ENCODE results near the gene DNER.

The DNER gene

DNA sequence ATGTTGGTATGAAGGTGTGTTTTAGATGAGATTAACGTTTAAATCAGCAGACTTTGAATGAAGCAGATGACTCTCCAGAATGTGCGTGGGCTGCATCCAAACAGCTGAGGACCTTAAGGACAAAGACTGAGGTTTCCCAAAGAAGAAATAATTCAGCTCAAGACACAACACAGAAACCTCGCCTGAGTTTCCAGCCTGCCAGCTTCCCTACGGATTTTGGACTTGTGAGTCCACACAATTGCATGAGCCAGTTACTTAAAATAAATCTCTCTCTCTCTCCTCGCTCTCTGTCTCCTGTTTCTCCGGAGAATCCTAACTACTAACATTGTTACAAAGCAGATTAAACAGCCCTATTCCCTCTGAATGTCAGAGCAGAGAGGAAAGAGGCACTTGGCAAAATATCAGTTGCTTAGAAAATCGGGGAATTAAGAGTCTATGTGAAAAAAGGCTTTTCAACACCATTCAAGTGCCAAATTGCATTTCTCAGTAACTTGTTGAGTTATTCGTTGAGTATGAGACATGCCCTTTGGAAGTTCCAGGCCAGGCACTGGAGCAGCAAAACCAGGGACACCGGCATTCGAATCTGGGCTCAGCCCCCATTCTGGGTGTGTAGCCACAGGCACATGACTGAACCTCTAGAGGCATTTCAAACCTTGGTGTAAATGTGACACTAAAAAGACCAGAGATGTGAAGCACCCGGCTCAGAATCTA, 268.7 kb downstream of the DNER start:
- H3K27ac ChIP-seq (ENCODE audit: low read length), result no peak overlapping the region
- no peak overlapping the region for H3K4me3 ChIP-seq (ENCODE audit: low read length)
- no peaks in the 10 kb centered on the region for H3K36me3 ChIP-seq (ENCODE audit: control insufficient read depth, insufficient read depth, low read length)
- DNase-seq (ENCODE audit: low read depth, low spot score), result no peak
- peaks cover 2% of the 10 kb centered on the region; the same call in 1 of the 2 replicates for H3K9me3 ChIP-seq (ENCODE audit: control insufficient read depth, insufficient read depth, low read length)
- H3K27me3 ChIP-seq (ENCODE audit: control insufficient read depth, insufficient read depth, low read length), result no peaks in the 10 kb centered on the region
- no CpG with 5 or more reads among the region's 11 CpGs for WGBS (ENCODE audit: insufficient coverage, insufficient read length)
- peaks cover 2% of the 10 kb centered on the region; the same call in 1 of the 2 replicates for H3K4me1 ChIP-seq (ENCODE audit: control insufficient read depth, insufficient read depth, low read length)

DNA sequence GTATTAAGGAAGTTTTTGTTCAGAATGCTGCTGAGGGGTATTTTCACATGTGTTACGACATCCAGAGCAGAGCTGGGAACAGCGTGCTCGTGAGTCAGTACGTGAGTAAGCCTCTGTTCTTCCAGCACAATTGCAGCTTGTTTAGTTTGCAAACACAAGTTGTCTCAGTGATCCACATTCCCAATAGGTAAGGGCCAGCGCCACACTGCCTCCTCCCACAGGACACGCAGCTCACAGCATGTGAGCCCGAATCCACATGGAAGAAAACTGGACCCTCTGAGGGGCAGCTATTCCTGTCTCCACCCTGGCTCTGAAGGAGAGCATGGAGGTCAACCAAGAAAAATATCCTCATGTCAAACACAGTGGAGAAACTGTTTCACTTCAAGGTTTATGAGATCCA, 269.3 kb downstream of the DNER start:
- Histone ChIP-seq H3K4me1 (ENCODE audit: control insufficient read depth, insufficient read depth, low read length) (peaks cover 2% of the 10 kb centered on the region; the same call in 1 of the 2 replicates), H3K27ac (ENCODE audit: low read length) (no peak overlapping the region), H3K27me3 (ENCODE audit: control insufficient read depth, insufficient read depth, low read length) (no peaks in the 10 kb centered on the region), H3K9me3 (ENCODE audit: control insufficient read depth, insufficient read depth, low read length) (peaks cover 2% of the 10 kb centered on the region; the same call in 1 of the 2 replicates), H3K4me3 (ENCODE audit: low read length) (no peak overlapping the region), H3K36me3 (ENCODE audit: control insufficient read depth, insufficient read depth, low read length) (no peaks in the 10 kb centered on the region)
- no peak for DNase-seq (ENCODE audit: low read depth, low spot score)
- WGBS (ENCODE audit: insufficient coverage, insufficient read length), result no CpG with 5 or more reads among the region's 7 CpGs

DNA sequence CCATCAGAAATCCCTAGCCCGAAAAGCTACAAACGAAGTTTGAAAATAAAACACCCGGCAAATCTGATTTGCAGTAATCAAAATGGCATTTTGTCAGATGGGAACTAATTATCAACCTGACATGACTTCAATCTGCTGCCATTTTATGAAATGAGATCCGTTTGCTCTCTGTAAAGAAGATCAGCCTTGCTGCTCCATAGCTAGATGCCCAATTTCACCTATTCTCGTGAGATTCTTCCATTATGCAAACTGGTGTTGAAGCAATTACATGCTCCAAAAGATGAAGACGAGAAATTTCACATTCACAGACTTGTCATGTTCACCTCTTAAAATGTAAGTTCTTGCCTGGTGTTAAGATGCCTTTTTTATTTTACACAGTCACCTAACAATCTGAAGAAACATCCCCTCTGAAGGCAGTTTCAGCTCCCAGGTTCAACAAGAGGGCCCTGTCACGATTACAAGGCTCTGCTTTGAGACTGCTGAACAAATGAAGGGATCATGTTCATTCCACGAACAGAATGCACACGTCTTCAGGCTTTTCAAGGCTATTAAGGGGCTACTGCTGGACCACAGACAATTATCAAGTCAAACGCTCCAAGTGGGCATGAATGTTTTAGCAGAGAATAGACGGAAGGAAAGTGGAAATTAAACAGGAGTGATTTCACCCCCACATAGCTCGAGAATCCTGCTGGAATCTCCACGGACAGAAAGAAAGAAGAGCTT, 270.6 kb downstream of the DNER start:
- DNase-seq (ENCODE audit: low read depth, low spot score), result no peak
- WGBS (ENCODE audit: insufficient coverage, insufficient read length), result no CpG with 5 or more reads among the region's 13 CpGs
- no peaks in the 10 kb centered on the region for H3K27me3 ChIP-seq (ENCODE audit: control insufficient read depth, insufficient read depth, low read length)

DNA sequence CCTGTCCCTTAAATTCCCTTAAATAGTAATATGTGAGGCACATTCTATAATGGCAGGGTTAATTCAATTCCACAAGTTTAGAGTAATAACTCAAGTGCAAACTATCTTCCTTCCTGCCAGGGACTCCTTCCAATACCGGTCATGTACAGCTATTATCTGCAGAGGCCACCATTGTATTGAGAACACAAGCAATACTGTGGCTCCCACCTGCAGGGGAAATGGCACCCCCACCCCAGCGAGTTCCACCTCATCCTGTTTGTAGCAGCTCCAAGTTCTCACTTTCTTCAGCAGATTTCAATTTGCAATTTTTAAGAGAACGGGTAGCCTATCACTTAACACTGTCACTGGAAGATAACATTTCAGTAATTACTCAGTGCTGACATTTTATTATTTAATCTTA, 271.2 kb downstream of the DNER start:
- WGBS (ENCODE audit: insufficient coverage, insufficient read length), result no CpG with 5 or more reads among the region's 3 CpGs
- Histone ChIP-seq H3K36me3 (ENCODE audit: control insufficient read depth, insufficient read depth, low read length) (no peaks in the 10 kb centered on the region), H3K27ac (ENCODE audit: low read length) (no peak overlapping the region), H3K9me3 (ENCODE audit: control insufficient read depth, insufficient read depth, low read length) (peaks cover 2% of the 10 kb centered on the region; the same call in 1 of the 2 replicates), H3K27me3 (ENCODE audit: control insufficient read depth, insufficient read depth, low read length) (no peaks in the 10 kb centered on the region), H3K4me3 (ENCODE audit: low read length) (no peak overlapping the region), H3K4me1 (ENCODE audit: control insufficient read depth, insufficient read depth, low read length) (peaks cover 2% of the 10 kb centered on the region; the same call in 1 of the 2 replicates)
- DNase-seq (ENCODE audit: low read depth, low spot score), result no peak

More for the DNA sequence above, 270.6 kb downstream of the DNER start:
- H3K4me3 ChIP-seq (ENCODE audit: low read length), result no peak overlapping the region
- peaks cover 2% of the 10 kb centered on the region; the same call in 1 of the 2 replicates for H3K4me1 ChIP-seq (ENCODE audit: control insufficient read depth, insufficient read depth, low read length)
- H3K36me3 ChIP-seq (ENCODE audit: control insufficient read depth, insufficient read depth, low read length), result no peaks in the 10 kb centered on the region
- H3K27ac ChIP-seq (ENCODE audit: low read length), result no peak overlapping the region
- H3K9me3 ChIP-seq (ENCODE audit: control insufficient read depth, insufficient read depth, low read length), result peaks cover 2% of the 10 kb centered on the region; the same call in 1 of the 2 replicates

DNA sequence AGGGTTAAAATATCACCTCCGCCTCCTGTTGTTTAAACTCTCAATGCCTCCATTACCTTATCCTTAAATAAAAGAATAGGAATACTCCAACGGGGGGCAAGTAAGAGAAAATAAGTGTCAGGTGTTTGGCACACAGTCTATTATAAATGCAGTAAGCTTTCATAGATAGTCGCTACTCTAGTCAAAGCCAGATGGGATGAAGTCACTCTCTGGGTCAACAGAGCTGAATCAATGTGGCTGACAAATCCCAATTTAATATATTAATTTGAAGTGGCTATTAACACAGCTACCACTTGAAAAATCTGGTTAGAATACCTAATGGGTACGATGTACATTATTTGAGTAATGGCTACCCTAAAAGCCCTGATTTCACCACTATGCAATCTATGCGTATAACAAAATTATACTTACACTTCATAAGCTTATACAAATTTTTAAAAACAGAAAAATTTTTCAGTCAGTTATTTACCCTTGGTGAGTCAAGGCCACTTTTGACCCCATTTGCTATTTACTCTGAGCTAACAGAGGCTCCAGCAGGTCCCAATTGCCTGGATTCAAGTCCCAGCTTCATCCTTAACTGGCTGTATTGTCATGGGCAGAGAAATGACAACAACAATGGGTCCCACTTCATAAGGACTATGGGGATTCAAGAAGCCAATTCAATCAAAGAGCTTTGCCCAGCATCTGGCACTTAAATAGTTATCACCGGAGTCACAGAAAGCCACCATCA, 275.8 kb downstream of the DNER start:
- WGBS (ENCODE audit: insufficient coverage, insufficient read length), result no CpG with 5 or more reads among the region's 6 CpGs
- no peaks in the 10 kb centered on the region for H3K27me3 ChIP-seq (ENCODE audit: control insufficient read depth, insufficient read depth, low read length)

DNA sequence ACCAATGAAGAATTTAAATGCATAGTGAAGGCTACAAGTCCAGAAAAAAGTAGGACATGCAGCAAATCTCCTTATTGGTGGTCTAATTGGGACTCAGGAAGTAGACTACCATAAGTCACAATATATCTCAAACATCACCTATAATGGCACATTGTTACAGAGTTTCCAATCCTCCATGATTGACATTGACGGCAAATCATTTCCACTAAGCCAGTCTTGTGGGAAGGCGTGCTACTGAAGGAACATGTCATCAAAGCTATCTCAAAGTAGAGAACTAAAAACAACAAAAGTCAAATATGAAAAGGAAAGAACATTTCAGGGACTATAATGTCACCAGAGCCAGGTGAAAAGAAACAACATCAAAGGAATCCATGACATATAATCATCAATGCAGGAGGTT, 276.9 kb downstream of the DNER start:
- no peaks in the 10 kb centered on the region for H3K27me3 ChIP-seq (ENCODE audit: control insufficient read depth, insufficient read depth, low read length)
- no peaks in the 10 kb centered on the region for H3K4me1 ChIP-seq (ENCODE audit: control insufficient read depth, insufficient read depth, low read length)
- no CpG with 5 or more reads among the region's 2 CpGs for WGBS (ENCODE audit: insufficient coverage, insufficient read length)

More for the DNA sequence above, 275.8 kb downstream of the DNER start:
- no peak for DNase-seq (ENCODE audit: low read depth, low spot score)
- Histone ChIP-seq H3K4me3 (ENCODE audit: low read length) (no peak overlapping the region), H3K4me1 (ENCODE audit: control insufficient read depth, insufficient read depth, low read length) (no peaks in the 10 kb centered on the region), H3K27ac (ENCODE audit: low read length) (no peak overlapping the region), H3K36me3 (ENCODE audit: control insufficient read depth, insufficient read depth, low read length) (no peaks in the 10 kb centered on the region), H3K9me3 (ENCODE audit: control insufficient read depth, insufficient read depth, low read length) (no peaks in the 10 kb centered on the region)

DNA sequence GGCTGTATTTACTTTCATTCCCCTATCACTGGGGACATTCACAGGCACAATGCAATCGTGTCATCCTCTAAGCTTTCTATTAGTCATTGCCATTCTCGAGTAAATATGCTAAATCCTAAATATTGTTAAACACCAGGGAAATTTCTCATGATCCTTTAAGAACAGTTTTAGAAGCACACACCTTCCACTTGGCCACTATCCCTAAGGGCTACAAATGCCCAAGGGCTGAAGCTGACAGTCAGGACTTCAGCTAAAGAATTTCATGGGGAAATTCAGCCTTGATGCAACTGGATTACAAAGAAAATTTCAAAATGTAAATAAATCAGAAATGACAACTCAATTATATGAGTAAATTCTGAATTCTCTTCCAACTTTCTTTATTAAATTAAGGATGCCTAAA, 280.2 kb downstream of the DNER start:
- H3K36me3 ChIP-seq (ENCODE audit: control insufficient read depth, insufficient read depth, low read length), result no peaks in the 10 kb centered on the region
- no peak overlapping the region for H3K27ac ChIP-seq (ENCODE audit: low read length)
- DNase-seq (ENCODE audit: low read depth, low spot score), result no peak
- no peaks in the 10 kb centered on the region for H3K4me1 ChIP-seq (ENCODE audit: control insufficient read depth, insufficient read depth, low read length)
- H3K9me3 ChIP-seq (ENCODE audit: control insufficient read depth, insufficient read depth, low read length), result no peaks in the 10 kb centered on the region
- WGBS (ENCODE audit: insufficient coverage, insufficient read length), result no CpG with 5 or more reads among the region's 2 CpGs
- no peak overlapping the region for H3K4me3 ChIP-seq (ENCODE audit: low read length)
- no peaks in the 10 kb centered on the region for H3K27me3 ChIP-seq (ENCODE audit: control insufficient read depth, insufficient read depth, low read length)

More for the DNA sequence above, 276.9 kb downstream of the DNER start:
- H3K36me3 ChIP-seq (ENCODE audit: control insufficient read depth, insufficient read depth, low read length), result no peaks in the 10 kb centered on the region
- no peak overlapping the region for H3K4me3 ChIP-seq (ENCODE audit: low read length)
- no peak overlapping the region for H3K27ac ChIP-seq (ENCODE audit: low read length)
- DNase-seq (ENCODE audit: low read depth, low spot score), result no peak
- H3K9me3 ChIP-seq (ENCODE audit: control insufficient read depth, insufficient read depth, low read length), result no peaks in the 10 kb centered on the region

DNA sequence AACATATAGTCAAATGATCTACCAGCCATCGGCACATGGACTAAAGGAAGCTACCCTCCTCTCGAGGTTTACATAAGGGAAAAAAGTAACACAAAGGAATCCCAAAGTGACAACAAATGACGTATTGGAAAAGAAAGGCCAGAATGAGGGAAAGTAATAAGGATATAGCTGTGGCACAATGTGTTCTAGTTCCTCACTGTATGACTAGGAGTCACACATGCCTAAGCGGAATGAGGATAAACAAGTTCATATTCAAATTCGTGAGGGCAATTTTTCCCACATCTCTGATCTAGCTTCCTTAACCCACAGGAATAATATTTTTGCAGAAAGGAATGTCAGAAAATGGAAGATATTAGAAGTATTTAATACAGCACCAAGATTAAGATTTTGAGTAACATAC, 281.0 kb downstream of the DNER start:
- WGBS (ENCODE audit: insufficient coverage, insufficient read length), result no CpG with 5 or more reads among the region's 5 CpGs

DNA sequence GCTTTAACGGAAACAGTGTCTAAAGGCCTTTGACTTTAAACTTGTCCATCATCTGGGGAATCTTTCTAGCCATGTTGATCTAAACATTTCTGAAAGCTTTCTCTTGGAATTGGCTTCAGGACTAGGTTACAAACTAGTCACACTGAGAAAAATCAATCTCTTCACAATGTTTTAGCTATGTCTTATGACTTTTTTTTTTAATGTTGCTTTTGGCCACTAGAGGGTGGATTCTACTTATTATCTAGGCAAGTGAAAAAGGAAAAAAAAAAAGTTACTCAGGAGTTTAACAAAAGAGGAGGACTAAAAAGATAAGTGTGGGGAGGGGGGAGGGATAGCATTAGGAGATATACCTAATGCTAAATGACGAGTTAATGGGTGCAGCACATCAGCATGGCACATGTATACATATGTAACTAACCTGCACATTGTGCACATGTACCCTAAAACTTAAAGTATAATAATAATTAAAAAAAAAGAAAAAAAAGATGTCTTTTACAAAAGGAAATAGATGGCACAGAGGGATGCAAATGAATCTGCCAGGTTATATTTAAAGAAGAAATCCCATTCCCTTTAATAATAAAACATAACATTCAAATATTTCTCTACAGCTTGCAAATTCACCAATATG, 282.9 kb downstream of the DNER start:
- Histone ChIP-seq H3K27me3 (ENCODE audit: control insufficient read depth, insufficient read depth, low read length) (no peaks in the 10 kb centered on the region), H3K36me3 (ENCODE audit: control insufficient read depth, insufficient read depth, low read length) (no peaks in the 10 kb centered on the region), H3K9me3 (ENCODE audit: control insufficient read depth, insufficient read depth, low read length) (no peaks in the 10 kb centered on the region), H3K4me3 (ENCODE audit: low read length) (no peak overlapping the region), H3K27ac (ENCODE audit: low read length) (no peak overlapping the region), H3K4me1 (ENCODE audit: control insufficient read depth, insufficient read depth, low read length) (no peaks in the 10 kb centered on the region)
- no peak for DNase-seq (ENCODE audit: low read depth, low spot score)
- no CpG with 5 or more reads among the region's 2 CpGs for WGBS (ENCODE audit: insufficient coverage, insufficient read length)

More for the DNA sequence above, 281.0 kb downstream of the DNER start:
- Histone ChIP-seq H3K36me3 (ENCODE audit: control insufficient read depth, insufficient read depth, low read length) (no peaks in the 10 kb centered on the region), H3K27ac (ENCODE audit: low read length) (no peak overlapping the region), H3K27me3 (ENCODE audit: control insufficient read depth, insufficient read depth, low read length) (no peaks in the 10 kb centered on the region), H3K9me3 (ENCODE audit: control insufficient read depth, insufficient read depth, low read length) (no peaks in the 10 kb centered on the region), H3K4me3 (ENCODE audit: low read length) (no peak overlapping the region), H3K4me1 (ENCODE audit: control insufficient read depth, insufficient read depth, low read length) (no peaks in the 10 kb centered on the region)
- DNase-seq (ENCODE audit: low read depth, low spot score), result no peak

DNA sequence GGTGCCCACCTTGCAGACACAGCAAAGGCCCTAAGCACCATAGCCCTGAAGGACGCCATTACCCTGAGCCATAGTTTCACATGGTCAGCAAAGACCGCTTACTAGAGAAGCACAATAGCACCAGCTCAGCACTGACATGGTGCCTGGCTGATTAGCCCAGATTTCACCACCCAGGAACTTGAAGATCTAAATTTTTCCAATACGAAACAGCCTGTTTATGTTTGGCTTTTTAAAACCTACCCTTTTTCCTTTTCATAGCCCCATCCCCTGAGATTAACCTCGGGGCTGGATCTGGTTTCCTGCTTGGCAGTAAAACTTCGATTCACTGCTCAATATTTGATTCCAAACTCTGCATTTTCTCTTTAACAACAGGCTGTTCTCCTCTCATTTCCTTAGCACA, 284.8 kb downstream of the DNER start:
- Histone ChIP-seq H3K9me3 (ENCODE audit: control insufficient read depth, insufficient read depth, low read length) (no peaks in the 10 kb centered on the region), H3K27ac (ENCODE audit: low read length) (no peak overlapping the region), H3K36me3 (ENCODE audit: control insufficient read depth, insufficient read depth, low read length) (no peaks in the 10 kb centered on the region), H3K4me3 (ENCODE audit: low read length) (no peak overlapping the region), H3K27me3 (ENCODE audit: control insufficient read depth, insufficient read depth, low read length) (no peaks in the 10 kb centered on the region), H3K4me1 (ENCODE audit: control insufficient read depth, insufficient read depth, low read length) (no peaks in the 10 kb centered on the region)
- WGBS (ENCODE audit: insufficient coverage, insufficient read length), result no CpG with 5 or more reads among the region's 5 CpGs
- DNase-seq (ENCODE audit: low read depth, low spot score), result no peak
